Choroid plexus epithelial cell (primary cell): ENCODE results near the gene MFSD6.
A peak's percentile ranks its signal among the peaks of the same experiment; 100 is the strongest.
"Not testable (repeated sequence)": the region's sequence is repeated elsewhere in the genome, so short reads cannot be mapped to it uniquely, and the experiment has no call there.

Experiments used
- DNase-seq: peaks from one replicate; pipeline ENCODE4 v3.0.0-alpha.2; 2010; ENCODE audit warnings: low read depth
- H3K4me3 ChIP-seq: 2 replicates; pipeline ENCODE4 v1.5.1; 2011; ENCODE audit warnings: low read depth, mild to moderate bottlenecking, control low read depth, low read length, moderate library complexity
- TF ChIP-seq, protein P1 (sequence below): conservative IDR thresholded peaks from 2 replicates; pipeline ENCODE4 v1.5.1; 2011; ENCODE audit warnings: low read depth, mild to moderate bottlenecking, control low read depth, inconsistent platforms, low read length, moderate library complexity

The MFSD6 gene

DNA sequence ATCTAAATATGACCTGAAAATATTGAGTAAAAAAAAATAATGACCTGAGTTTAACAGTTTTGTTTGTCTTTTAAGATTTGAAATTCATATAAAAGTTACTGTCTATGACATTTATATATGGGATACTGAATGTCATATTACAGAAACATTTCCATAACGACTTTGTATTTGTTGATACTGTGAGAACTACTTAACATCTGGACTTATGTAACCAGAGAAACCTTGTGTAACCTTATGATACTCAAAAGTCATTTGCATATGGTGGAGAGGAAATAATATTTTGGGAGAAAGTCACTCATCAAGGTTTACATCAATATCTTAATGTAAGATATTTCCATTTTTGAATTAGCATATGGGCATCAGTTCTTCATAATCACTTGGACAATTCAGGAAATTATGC is 12.6 kb downstream of the MFSD6 start:
- TF ChIP-seq, protein P1, sequence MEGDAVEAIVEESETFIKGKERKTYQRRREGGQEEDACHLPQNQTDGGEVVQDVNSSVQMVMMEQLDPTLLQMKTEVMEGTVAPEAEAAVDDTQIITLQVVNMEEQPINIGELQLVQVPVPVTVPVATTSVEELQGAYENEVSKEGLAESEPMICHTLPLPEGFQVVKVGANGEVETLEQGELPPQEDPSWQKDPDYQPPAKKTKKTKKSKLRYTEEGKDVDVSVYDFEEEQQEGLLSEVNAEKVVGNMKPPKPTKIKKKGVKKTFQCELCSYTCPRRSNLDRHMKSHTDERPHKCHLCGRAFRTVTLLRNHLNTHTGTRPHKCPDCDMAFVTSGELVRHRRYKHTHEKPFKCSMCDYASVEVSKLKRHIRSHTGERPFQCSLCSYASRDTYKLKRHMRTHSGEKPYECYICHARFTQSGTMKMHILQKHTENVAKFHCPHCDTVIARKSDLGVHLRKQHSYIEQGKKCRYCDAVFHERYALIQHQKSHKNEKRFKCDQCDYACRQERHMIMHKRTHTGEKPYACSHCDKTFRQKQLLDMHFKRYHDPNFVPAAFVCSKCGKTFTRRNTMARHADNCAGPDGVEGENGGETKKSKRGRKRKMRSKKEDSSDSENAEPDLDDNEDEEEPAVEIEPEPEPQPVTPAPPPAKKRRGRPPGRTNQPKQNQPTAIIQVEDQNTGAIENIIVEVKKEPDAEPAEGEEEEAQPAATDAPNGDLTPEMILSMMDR = no peak
- DNase-seq = peak; percentile 19
- H3K4me3 ChIP-seq = no peak overlapping the region

DNA sequence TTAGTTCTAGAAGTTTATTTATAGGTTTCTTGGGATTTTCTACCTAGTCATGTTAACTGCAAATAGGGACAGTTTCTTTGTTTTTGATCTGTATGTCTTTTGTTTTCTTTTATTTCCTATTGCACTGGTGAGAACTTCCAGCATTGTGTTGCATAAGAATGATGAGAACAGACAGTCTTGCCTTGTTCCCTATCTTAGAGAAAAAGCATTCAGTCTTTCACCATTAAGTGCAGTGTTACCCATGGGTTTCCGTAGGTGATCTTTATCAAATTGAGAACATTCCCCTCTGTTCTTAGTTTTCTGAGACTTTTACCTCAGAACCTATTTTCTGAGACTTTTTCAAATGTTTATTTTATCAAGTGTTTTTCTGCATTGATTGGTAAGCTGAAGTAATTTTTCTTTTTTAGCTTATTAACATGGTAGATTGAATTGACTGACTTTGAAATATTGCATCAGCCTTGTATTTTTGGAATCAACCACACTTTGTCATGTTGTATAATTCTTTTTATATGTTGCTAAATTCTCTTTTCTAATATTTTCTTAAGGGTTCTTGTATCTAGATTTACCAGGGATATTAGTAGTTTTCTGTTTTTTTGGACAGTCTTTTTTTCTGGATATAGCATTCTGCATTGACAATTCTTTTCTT is 17.2 kb downstream of the MFSD6 start:
- DNase-seq = no peak
- TF ChIP-seq, protein P1 = no peak

DNA sequence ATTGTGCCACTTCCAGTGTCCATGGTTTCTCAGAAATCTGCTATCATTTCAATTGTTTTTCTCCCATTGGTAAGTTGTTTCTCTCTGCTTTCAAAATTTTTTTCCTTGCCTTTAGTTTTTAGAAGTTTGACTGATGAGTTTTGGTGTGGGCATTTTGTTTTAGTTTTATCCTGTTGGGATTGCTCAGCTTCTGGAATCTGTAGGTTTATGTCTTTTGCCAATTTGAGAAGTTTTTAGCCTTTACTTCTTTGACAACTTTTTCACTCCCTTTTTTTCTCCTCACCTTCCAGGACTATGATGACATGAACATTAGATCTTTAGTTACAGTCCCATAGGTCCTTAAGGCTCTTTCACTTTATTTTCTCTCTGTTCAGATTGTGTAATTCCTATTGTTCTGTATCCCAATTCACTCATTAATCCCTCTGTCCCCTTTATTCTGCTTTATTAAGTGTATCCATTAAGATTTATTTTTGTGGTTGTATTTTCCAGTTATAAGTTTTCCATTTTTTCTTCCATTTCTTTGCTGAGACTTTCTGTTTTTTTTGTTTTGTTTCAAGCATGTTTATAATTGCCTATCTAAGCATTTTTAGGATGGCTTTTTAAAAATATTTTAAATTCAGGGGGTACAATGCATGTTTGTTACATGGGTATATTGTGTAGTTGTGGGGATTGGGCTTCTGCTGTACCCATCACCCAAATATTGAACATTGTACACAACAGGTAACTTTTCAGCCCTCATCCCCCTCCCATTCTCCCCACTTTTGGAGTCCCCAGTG is 17.9 kb downstream of the MFSD6 start:
- TF ChIP-seq, protein P1 = no peak
- DNase-seq = no peak
- no peak overlapping the region for H3K4me3 ChIP-seq

More for the DNA sequence above, 17.2 kb downstream of the MFSD6 start:
- H3K4me3 ChIP-seq = no peak overlapping the region

DNA sequence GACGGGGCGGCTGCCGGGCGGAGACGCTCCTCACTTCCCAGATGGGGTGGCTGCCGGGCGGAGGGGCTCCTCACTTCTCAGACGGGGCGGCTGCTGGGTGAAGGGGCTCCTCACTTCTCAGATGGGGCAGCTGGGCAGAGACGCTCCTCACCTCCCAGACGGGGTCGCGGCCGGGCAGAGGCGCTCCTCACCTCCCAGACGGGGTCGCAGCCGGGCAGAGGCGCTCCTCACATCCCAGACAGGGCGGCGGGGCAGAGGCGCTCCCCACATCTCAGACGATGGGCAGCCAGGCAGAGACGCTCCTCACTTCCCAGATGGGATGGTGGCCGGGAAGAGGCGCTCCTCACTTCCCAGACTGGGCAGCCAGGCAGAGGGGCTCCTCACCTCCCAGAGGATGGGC is 22.7 kb downstream of the MFSD6 start:
- not testable (repeated sequence) for DNase-seq, H3K4me3 ChIP-seq

DNA sequence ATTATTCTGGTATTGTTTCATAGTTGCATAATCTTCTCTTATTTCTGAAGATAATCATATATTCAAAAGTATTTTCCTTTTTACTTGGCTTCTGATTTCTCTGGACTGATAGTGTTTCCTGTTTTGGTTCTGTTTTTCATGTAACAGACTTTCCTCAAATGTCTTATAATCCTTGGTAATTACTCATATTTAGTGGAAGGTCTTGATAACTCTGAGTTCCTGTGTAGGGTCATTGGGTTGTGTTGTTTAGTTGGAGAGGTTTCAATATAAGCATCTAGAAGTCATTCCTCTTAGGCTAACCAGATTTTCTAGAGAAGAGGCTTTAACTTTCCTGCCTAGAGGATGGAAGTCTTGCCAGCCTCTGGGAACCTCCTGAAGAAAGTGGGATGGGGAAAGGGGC is 23.8 kb downstream of the MFSD6 start:
- DNase-seq = no peak

DNA sequence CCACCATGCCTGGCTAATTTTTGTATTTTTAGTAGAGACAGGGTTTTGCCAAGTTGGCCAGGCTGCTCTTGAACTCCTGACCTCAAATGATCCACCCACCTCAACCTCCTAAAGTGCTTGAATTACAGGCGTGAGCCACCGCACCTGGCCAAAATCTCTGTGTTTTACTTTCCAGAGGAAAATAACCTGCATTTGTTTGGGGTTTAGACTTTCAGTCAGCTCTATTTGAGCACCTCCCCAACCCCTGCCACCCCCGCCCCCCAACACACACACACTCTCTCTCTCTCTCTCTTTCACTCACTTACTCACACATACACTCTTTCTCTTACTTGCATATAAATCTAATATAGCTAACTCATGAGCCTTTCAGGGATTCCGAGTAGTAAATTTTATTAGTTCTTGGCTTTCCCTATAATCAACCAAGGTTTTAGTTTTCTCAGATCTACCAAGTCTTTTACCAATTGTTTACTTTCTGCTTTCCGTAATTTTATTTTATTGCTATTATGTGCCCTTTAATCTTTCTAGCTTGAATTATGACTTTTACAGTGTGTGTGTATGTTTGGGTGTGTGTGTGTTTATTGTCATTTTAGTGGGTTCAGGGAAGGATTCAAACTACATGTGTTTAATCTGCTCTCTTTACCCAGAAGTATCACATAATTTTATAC is 24.5 kb downstream of the MFSD6 start:
- TF ChIP-seq, protein P1 = no peak
- H3K4me3 ChIP-seq = no peak overlapping the region
- DNase-seq = no peak

More for the DNA sequence above, 23.8 kb downstream of the MFSD6 start:
- TF ChIP-seq, protein P1 = no peak
- H3K4me3 ChIP-seq = no peak overlapping the region

DNA sequence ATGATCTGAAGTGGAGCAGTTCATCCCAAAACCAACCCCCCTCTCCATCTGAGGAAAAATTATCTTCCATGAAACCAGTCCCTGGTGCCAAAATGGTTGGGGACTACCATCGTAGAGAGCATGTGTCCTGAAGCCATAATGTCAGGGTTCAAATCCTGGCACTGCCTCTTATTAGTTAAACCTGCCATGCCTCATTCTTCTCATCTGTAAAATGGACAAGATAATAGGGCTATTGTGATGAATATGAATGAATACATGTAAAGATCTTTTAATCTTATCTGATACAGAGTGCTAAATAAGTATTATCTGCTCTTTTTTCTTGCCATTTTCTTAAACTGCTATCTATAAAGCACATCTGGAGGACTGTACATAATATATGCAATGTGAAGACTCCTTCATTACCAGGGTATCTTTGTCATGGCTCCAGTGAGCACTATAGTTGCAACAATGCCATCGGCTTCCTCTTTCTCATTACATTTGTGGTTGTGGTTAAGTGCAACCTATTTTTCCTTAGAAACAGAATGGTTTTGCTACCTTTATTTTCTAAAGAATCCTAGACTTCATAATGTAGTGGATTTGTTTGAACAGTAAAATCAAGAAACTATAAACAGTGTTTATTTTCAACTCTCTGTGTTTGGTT is 27.0 kb downstream of the MFSD6 start:
- TF ChIP-seq, protein P1 = no peak
- no peak for DNase-seq

More for the DNA sequence above, 27.0 kb downstream of the MFSD6 start:
- no peak overlapping the region for H3K4me3 ChIP-seq
